GM12878 (cell line): ENCODE results near the gene PPIL6. TPM values are rescaled to one million over a fixed set of nuclear protein-coding genes. Genes with fewer than 3 reads are reported as not detected.

Source experiments
- BCLAF1 ChIP-seq: fragments of 450-650 bp; IDR thresholded peaks from 2 replicates; pipeline ENCODE4 v1.6.1; 2017; ENCODE audit warnings: antibody characterized with exemption, mild to moderate bottlenecking, moderate library complexity
- CUX1 ChIP-seq: IDR thresholded peaks from 2 replicates; pipeline ENCODE4 v1.6.1; 2012; ENCODE audit warnings: improper control_type of control experiment, low read depth, low read length; ENCODE audit not compliant: insufficient replicate concordance
- FOXK2 ChIP-seq: fragments of 450-650 bp; IDR thresholded peaks from 2 replicates; pipeline ENCODE4 v1.6.1; 2017; ENCODE audit warnings: mild to moderate bottlenecking, moderate library complexity
- JUND ChIP-seq: IDR thresholded peaks from 2 replicates; pipeline ENCODE4 v1.6.1; 2012; ENCODE audit warnings: low read depth, mild to moderate bottlenecking, low read length, improper control_type of control experiment, moderate library complexity
- LARP7 ChIP-seq: fragments of 450-650 bp; IDR thresholded peaks from 2 replicates; pipeline ENCODE4 v1.6.1; 2017; ENCODE audit warnings: mild to moderate bottlenecking
- MEF2B ChIP-seq: fragments of 450-650 bp; IDR thresholded peaks from 2 replicates; pipeline ENCODE4 v1.6.1; 2018; ENCODE audit warnings: mild to moderate bottlenecking, moderate library complexity; ENCODE audit not compliant: partially characterized antibody, poor library complexity, severe bottlenecking
- NFYB ChIP-seq: IDR thresholded peaks from 2 replicates; pipeline ENCODE4 v1.6.1; 2011; ENCODE audit warnings: low read depth, mild to moderate bottlenecking, low read length, improper control_type of control experiment, moderate library complexity; ENCODE audit not compliant: insufficient read depth
- NR2F1 ChIP-seq: fragments of 450-650 bp; conservative IDR thresholded peaks from 2 replicates; pipeline ENCODE4 v1.6.1; 2017; ENCODE audit warnings: mild to moderate bottlenecking
- POLR2AphosphoS2 ChIP-seq: IDR thresholded peaks from 2 replicates; pipeline ENCODE4 v1.6.1; 2011; ENCODE audit warnings: low read depth, mild to moderate bottlenecking, low read length, improper control_type of control experiment, moderate library complexity
- SIX5 ChIP-seq: IDR thresholded peaks from 2 replicates; pipeline ENCODE4 v1.6.1; 2011; ENCODE audit warnings: mild to moderate bottlenecking, low read depth, low read length, moderate library complexity; ENCODE audit not compliant: severe bottlenecking
- SMAD5 ChIP-seq: IDR thresholded peaks from 2 replicates; pipeline ENCODE4 v1.6.1; 2016; ENCODE audit warnings: antibody characterized with exemption, low read depth
- STAT3 ChIP-seq: IDR thresholded peaks from 2 replicates; pipeline ENCODE4 v1.6.1; 2011; ENCODE audit warnings: low read depth, low read length, improper control_type of control experiment
- ZNF384 ChIP-seq: IDR thresholded peaks from 2 replicates; pipeline ENCODE4 v1.6.1; 2012; ENCODE audit warnings: low read depth, mild to moderate bottlenecking, low read length, improper control_type of control experiment, borderline replicate concordance
- ZSCAN29 ChIP-seq: fragments of 450-650 bp; IDR thresholded peaks from 2 replicates; pipeline ENCODE4 v1.6.1; 2017; ENCODE audit warnings: mild to moderate bottlenecking, moderate library complexity
- polyA plus RNA-seq, 11 experiments: library from polyadenylated mRNA; depleted of rRNA in 4 of 11; unstranded in 6 of 11; stranded (reverse) in 5 of 11; fragments of >200 nt; fragmentation: Nextera tagmentation in 4 of 11; fragmentation: Illumina TruSeq in 1 of 11; extraction: Ambion mirVana in 4 of 11; extraction: Trizol in 1 of 11; gene quantifications; 1 replicate in 1 of 11; 2 replicates in 10 of 11; pipeline versions ENCODE4 v1.2.1 to v1.2.3, GENCODE V29; 2011 to 2016; ENCODE audit warnings: inconsistent platforms in 2 of 11, missing spikeins in 2 of 11, low read depth in 1 of 11
- total RNA-seq, 4 experiments: library from RNA; depleted of rRNA in 3 of 4; stranded (reverse); fragments of >200 nt in 3 of 4; fragmentation: Illumina TruSeq in 1 of 4; extraction: Trizol in 1 of 4; gene quantifications; 2 replicates each; pipeline versions ENCODE4 v1.2.1 to v1.2.3, GENCODE V29; 2013 to 2021
- TF ChIP-seq, protein P1 (sequence below): fragments of 450-650 bp; formaldehyde crosslinking; IDR thresholded peaks from 2 replicates; pipeline ENCODE4 v1.4.0; 2020; ENCODE audit warnings: mild to moderate bottlenecking, moderate library complexity

Gene PPIL6
- total and polyA plus RNA-seq, 10 of the 15 experiments (the other 5 are each of a cell fraction or from before 2014, with no cell fraction given), result 0.01 to 0.26 (median 0.12) TPM; not detected in 5

- TF ChIP-seq CUX1, result no peak
- TF ChIP-seq SIX5, result no peak
- no peak for TF ChIP-seq MEF2B
- 0 out of 2 replicates have a peak, but pooled peaks have one; percentile 42 for TF ChIP-seq ZSCAN29
- no peak for TF ChIP-seq ZNF384
- TF ChIP-seq, protein P1, sequence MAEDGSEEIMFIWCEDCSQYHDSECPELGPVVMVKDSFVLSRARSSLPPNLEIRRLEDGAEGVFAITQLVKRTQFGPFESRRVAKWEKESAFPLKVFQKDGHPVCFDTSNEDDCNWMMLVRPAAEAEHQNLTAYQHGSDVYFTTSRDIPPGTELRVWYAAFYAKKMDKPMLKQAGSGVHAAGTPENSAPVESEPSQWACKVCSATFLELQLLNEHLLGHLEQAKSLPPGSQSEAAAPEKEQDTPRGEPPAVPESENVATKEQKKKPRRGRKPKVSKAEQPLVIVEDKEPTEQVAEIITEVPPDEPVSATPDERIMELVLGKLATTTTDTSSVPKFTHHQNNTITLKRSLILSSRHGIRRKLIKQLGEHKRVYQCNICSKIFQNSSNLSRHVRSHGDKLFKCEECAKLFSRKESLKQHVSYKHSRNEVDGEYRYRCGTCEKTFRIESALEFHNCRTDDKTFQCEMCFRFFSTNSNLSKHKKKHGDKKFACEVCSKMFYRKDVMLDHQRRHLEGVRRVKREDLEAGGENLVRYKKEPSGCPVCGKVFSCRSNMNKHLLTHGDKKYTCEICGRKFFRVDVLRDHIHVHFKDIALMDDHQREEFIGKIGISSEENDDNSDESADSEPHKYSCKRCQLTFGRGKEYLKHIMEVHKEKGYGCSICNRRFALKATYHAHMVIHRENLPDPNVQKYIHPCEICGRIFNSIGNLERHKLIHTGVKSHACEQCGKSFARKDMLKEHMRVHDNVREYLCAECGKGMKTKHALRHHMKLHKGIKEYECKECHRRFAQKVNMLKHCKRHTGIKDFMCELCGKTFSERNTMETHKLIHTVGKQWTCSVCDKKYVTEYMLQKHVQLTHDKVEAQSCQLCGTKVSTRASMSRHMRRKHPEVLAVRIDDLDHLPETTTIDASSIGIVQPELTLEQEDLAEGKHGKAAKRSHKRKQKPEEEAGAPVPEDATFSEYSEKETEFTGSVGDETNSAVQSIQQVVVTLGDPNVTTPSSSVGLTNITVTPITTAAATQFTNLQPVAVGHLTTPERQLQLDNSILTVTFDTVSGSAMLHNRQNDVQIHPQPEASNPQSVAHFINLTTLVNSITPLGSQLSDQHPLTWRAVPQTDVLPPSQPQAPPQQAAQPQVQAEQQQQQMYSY (CRISPR knock-in tag), result no peak
- no peak for TF ChIP-seq JUND
- TF ChIP-seq POLR2AphosphoS2, result no peak
- peak; percentile 97 for TF ChIP-seq NR2F1
- peak; percentile 86; the same call in 1 of the 2 replicates for TF ChIP-seq LARP7
- TF ChIP-seq FOXK2, result no peak
- no peak for TF ChIP-seq NFYB
- no peak for TF ChIP-seq BCLAF1
- no peak for TF ChIP-seq SMAD5
- no peak for TF ChIP-seq STAT3
These were observed at the start of gene PPIL6, which contains the start of gene SMPD2 (continued) for GRCh38 chr6:109440331-109441068.
